HG02884 (cell line): Measurements from ENCODE around the gene RPRD2.

Experiments
- ATAC-seq: cut with Tn5 transposase; IDR thresholded peaks from one replicate; pipeline ENCODE4 v1.9.1; 2021; ENCODE audit warnings: mild to moderate bottlenecking, moderate library complexity; ENCODE audit not compliant: unreplicated experiment

The RPRD2 gene

DNA sequence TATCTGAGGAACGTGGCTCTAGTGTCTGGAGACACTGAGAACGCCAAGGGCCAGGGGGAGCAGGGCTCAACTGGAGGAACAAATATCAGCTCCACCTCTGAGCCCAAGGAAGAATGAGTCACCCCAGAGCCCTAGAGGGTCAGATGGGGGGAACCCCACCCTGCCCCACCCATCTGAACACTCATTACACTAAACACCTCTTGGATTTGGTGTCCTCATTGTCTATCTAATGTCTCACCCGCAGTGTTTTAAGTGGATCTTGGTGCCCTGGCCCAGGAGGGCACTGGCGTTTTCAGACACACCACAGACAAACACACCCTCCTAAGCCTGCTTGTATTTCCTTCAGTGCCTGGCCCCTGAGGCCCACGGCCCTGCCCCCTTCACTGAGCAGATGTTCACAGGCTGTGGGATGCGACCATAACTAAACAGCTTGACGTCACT, 149.4 kb downstream of the RPRD2 start:
- no peak for ATAC-seq

DNA sequence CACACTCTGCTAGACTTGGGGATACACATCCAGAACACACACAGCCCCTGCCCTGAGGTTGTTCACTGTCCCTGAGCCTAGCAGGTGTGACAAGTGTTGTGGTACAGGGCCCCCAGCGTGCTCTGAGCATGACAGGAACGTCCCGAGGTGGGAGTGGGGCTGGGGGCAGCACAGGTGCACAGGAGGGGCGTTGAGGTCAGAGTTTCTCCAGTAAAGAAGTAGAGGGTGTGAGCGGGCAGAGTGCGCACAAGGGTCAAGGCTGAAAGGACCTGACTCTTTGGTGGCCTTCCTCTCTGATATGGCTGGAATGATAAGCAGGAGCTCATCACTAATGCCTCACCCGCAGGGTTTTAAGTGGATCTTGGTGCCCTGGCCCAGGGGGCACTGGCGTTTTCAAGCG, 150.3 kb downstream of the RPRD2 start:
- no peak for ATAC-seq

DNA sequence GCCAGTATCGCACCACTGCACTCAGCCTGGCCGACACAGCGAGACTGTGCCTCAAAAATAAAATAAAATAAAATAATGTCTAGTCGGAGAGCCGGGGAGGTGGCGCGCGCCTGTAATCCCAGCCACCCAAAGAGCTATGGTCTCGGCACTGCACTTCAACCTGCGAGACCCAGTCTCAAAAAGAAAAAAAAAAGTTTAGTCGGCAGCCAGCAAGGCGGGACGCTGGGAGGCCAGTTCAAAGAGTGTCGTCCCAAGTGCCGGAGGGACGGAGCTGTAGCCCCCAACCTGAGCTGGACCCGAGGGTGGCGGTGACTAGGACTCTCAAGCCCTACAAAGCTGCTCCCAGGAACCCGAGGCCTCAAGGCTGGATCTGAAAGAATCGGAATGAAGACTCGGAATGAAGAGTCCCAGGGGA, 151.0 kb downstream of the RPRD2 start:
- ATAC-seq = no peak

DNA sequence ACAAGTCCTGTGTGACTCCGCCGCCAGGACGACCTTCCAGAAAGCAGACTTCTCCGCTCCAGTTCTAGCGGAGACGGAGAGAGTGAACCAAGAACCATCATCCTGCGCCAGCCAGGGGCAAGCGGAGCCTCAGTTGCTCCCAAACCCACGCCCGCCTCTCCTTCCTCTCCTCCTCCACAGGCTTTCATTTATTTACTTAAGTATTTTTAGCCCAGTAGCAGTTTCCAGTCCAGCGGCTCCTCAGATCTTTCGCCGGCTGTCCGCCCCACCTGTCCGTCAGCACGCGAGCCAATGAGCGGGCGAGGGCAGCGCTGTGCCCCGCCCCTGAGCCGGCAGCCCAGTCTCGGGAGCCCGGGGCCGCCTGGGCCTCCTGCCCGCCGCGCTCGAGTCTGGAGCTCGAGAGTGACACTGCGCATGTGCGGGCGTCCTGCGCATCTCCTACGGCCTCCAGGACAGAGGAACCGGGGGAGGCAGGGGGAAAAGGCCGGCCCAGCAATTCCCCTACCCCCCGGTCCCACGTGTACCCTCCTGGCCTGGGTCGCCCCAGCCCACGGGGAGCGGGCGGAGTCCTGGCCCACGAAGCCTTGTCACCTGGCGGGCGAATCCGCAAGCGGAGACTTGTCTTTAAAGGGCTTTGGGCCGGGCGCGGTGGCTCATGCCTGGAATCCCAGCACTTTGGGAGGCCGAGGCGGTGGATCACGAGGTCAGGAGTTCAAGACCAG, 151.5 kb downstream of the RPRD2 start, which contains the start of gene FALEC:
FALEC (plus strand) TSS at position 425 of the 722 bp plus-strand sequence.
- peak; percentile 97 for ATAC-seq

DNA sequence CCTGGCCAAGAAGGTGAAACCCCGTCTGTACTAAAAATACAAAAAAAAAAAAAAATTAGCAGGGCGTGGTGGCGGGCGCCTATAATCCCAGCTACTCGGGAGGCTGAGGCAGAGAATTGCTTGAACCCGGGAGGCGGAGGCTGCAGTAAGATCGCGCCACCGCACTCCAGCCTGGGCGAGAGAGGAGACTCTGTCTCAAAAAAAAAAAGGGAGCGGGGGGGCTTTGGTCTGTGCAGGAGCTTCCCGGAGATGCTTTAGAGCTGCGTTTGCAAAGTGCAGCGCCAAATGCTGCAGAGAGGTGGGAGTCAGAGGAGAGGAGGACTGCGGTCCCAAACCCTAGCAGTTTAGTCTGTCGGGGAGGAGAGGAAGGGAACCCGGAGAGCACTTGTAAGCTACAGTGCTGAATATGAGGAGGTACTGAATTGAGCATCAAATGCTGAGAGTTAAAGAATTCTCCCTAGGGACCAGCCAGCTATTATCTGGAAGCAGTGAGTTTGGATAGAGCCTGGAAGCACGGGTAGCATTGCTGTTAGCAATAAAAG, 152.2 kb downstream of the RPRD2 start:
- ATAC-seq = no peak

DNA sequence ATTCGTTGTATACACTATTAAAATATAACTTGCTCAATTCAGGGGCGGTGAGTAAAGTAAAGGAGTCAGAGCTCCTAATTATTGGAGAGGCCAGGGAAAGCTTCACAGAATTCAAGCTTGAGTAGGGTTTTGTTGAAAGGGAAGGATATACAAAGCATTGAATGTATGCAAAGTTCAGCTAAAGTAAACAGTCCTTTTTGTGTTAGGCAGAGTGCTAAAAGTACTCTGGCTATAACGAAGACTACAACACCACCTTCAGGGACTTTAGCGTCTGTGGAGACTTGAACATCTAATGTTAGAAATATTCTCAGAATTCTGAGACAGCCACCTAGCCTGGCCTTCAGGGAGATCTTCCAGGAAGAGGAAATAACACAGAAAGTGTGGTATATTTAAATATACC, 152.7 kb downstream of the RPRD2 start:
- no peak for ATAC-seq

DNA sequence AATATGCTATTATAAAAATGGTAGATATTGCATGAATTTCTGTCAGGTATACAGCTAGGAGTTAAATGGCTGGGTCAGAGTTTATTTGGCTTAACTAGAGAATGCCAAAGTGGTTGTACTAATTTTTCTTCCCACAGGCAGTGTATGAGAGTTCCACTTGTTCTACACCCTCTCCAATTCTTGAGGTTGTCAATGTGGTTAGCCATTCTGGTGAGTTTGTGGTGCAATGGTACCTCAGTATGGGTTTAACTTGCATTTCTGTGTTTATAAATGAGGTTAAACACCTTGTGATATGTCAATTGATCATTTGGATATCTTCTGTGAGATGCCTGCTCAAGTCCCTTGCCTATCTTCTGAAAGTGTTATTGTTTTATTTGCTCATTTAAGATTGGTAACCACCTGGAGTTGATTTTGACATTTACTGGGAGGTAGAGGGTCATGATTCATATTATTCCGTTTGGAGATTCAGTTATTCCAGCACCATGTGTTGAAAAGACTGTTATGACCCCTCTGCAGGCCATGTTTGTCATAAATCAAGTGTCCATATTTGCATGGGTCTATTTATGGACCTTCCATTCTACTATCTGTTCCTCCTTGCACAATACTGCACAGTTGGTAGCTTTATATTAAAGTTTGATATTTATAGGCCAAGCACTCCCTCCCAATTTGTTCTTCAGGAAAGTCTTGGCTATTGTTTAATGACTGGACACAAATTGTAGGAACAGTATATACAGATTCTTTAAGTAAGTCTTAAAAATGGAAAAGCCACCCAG, 157.4 kb downstream of the RPRD2 start:
- no peak for ATAC-seq

DNA sequence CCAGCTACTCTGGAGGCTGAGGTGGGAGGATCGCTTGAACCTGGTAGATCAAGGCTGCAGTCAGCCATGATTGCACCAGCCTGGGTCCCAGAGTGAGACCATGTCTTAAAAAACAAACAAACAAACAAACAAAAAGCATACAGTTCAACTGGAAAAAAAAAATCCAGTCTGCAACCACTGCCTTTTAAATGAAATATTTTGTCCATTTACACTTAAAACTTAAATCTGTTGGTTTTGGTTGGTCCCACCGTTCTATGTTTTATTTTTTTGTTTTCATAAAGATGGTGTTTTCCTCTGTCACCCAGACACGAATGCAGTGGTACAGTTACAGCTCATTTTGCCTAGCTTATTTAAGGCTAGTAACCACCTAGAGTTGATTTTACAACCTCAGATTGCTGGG, 161.4 kb downstream of the RPRD2 start:
- ATAC-seq = no peak
